WTC11 (cell line): Measurements from ENCODE around the gene SUMF1.

Source experiments
- ATF1 ChIP-seq: sonication (generic); formaldehyde crosslinking; IDR thresholded peaks from 2 replicates; pipeline ENCODE4 v1.8.1; 2023; ENCODE audit warnings: mild to moderate bottlenecking, moderate library complexity, missing genetic modification reagents
- CREM ChIP-seq: sonication (generic); formaldehyde crosslinking; IDR thresholded peaks from 2 replicates; pipeline ENCODE4 v1.8.1; 2022; ENCODE audit warnings: mild to moderate bottlenecking, missing genetic modification reagents, moderate library complexity
- JAZF1 ChIP-seq: fragments of 250-450 bp; sonication (Bioruptor Pico); IDR thresholded peaks from 2 replicates; pipeline ENCODE4 v1.9.0; 2021; ENCODE audit warnings: moderate library complexity, mild to moderate bottlenecking, inconsistent platforms
- RELA ChIP-seq: sonication (generic); formaldehyde crosslinking; IDR thresholded peaks from 2 replicates; pipeline ENCODE4 v1.8.1; 2022; ENCODE audit warnings: missing genetic modification reagents, mild to moderate bottlenecking, borderline replicate concordance
- TF ChIP-seq, protein P1 (sequence below): fragments of 200-600 bp; IDR thresholded peaks from 2 replicates; pipeline ENCODE4 v1.8.0; 2022; ENCODE audit warnings: antibody characterized with exemption

DNA sequence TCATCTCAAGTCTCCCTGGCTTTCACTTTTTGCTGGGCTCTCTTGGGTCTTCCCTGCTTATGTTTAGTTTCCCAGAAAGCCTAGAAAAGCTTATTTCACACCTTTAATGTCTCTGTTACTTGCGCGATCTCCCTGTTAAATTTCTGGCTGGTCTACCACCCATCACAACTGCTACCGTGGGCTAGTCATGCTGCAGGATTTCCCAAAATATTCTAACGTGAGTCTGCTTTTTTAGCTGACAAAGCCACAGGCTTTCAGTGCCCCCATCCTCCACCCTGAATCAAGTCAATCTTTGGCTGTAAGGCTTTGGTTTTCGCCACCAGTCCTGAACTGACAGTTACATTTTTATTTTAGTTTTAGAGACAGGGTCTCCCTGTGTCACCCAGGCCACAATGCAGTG lies 74.1 kb downstream of the SUMF1 start:
- TF ChIP-seq RELA (CRISPR knock-in tag) (no peak), ATF1 (CRISPR knock-in tag) (no peak), JAZF1 (no peak), CREM (CRISPR knock-in tag) (no peak)
- TF ChIP-seq, protein P1, sequence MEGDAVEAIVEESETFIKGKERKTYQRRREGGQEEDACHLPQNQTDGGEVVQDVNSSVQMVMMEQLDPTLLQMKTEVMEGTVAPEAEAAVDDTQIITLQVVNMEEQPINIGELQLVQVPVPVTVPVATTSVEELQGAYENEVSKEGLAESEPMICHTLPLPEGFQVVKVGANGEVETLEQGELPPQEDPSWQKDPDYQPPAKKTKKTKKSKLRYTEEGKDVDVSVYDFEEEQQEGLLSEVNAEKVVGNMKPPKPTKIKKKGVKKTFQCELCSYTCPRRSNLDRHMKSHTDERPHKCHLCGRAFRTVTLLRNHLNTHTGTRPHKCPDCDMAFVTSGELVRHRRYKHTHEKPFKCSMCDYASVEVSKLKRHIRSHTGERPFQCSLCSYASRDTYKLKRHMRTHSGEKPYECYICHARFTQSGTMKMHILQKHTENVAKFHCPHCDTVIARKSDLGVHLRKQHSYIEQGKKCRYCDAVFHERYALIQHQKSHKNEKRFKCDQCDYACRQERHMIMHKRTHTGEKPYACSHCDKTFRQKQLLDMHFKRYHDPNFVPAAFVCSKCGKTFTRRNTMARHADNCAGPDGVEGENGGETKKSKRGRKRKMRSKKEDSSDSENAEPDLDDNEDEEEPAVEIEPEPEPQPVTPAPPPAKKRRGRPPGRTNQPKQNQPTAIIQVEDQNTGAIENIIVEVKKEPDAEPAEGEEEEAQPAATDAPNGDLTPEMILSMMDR = no peak
